ENCODE measurements around the gene TRPM1. TPM values are rescaled to one million over a fixed set of nuclear protein-coding genes. Genes with fewer than 3 reads are reported as not detected.

The TRPM1 gene
- total RNA-seq, 1 experiment from 2014 or later = 0.77 TPM

GRCh38 chr15:31091481-31091880 lies 10.0 kb downstream of the TRPM1 start:
- ChIA-PET CTCF (interaction anchor here (1.9 kb wide), 1 partner anchor 38 kb away, joined by 4 read pairs; no protein-coding TSS in a partner anchor), POLR2A (no interaction called here)

GRCh38 chr15:31090766-31091165 lies 10.8 kb downstream of the TRPM1 start:
- 0 out of 2 replicates have a peak, but pooled peaks cover 4% of the 10 kb centered on the region for H3K36me3 Mint-ChIP-seq
- H3K27me3 Mint-ChIP-seq (ENCODE audit: low read depth) = no peaks in the 10 kb centered on the region
- no peak overlapping the region for H3K4me3 Mint-ChIP-seq
- ChIA-PET CTCF (interaction anchor here (1.1 kb wide), 1 partner anchor 38 kb away, joined by 4 read pairs; no protein-coding TSS in a partner anchor), POLR2A (no interaction called here)
- ATAC-seq (no peak), DNase-seq (ENCODE audit: low spot score) (no peak)
- TF ChIP-seq ZBTB21 (CRISPR knock-in tag; IDR thresholded peaks at IDR 0.05; ENCODE audit: borderline replicate concordance) (no peak), ZNF232 (CRISPR knock-in tag; IDR thresholded peaks at IDR 0.05) (no peak)
- H3K27ac Mint-ChIP-seq = no peak overlapping the region
- H3K4me1 Mint-ChIP-seq = no peaks in the 10 kb centered on the region
- peaks cover 11% of the 10 kb centered on the region for H3K9me3 Mint-ChIP-seq

More at GRCh38 chr15:31091481-31091880, 10.0 kb downstream of the TRPM1 start:
- DNase-seq (ENCODE audit: low spot score) (no peak), ATAC-seq (no peak)
- Mint-ChIP-seq H3K27me3 (ENCODE audit: low read depth) (no peaks in the 10 kb centered on the region), H3K9me3 (peaks cover 11% of the 10 kb centered on the region), H3K4me3 (no peak overlapping the region), H3K27ac (no peak overlapping the region), H3K36me3 (0 out of 2 replicates have a peak, but pooled peaks cover 4% of the 10 kb centered on the region), H3K4me1 (no peaks in the 10 kb centered on the region)
- TF ChIP-seq STAT6 (CRISPR knock-in tag; conservative IDR thresholded peaks at IDR 0.05; ENCODE audit: low read depth) (no peak), FOXP1 (CRISPR knock-in tag; IDR thresholded peaks at IDR 0.05; ENCODE audit: borderline replicate concordance) (no peak), NR2C2 (CRISPR knock-in tag; IDR thresholded peaks at IDR 0.05) (no peak), ZNF219 (CRISPR knock-in tag; IDR thresholded peaks at IDR 0.05; ENCODE audit: borderline replicate concordance) (no peak), E2F5 (CRISPR knock-in tag; IDR thresholded peaks at IDR 0.05) (no peak), GABPB1 (CRISPR knock-in tag; IDR thresholded peaks at IDR 0.05) (no peak), ZNF396 (CRISPR knock-in tag; IDR thresholded peaks at IDR 0.05; ENCODE audit: borderline replicate concordance) (no peak)
- TF ChIP-seq, protein P1, sequence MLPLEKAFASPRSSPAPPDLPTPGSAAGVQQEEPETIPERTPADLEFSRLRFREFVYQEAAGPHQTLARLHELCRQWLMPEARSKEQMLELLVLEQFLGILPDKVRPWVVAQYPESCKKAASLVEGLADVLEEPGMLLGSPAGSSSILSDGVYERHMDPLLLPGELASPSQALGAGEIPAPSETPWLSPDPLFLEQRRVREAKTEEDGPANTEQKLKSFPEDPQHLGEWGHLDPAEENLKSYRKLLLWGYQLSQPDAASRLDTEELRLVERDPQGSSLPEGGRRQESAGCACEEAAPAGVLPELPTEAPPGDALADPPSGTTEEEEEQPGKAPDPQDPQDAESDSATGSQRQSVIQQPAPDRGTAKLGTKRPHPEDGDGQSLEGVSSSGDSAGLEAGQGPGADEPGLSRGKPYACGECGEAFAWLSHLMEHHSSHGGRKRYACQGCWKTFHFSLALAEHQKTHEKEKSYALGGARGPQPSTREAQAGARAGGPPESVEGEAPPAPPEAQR (CRISPR knock-in tag; IDR thresholded peaks at IDR 0.05) = no peak
- TF ChIP-seq, protein P2, sequence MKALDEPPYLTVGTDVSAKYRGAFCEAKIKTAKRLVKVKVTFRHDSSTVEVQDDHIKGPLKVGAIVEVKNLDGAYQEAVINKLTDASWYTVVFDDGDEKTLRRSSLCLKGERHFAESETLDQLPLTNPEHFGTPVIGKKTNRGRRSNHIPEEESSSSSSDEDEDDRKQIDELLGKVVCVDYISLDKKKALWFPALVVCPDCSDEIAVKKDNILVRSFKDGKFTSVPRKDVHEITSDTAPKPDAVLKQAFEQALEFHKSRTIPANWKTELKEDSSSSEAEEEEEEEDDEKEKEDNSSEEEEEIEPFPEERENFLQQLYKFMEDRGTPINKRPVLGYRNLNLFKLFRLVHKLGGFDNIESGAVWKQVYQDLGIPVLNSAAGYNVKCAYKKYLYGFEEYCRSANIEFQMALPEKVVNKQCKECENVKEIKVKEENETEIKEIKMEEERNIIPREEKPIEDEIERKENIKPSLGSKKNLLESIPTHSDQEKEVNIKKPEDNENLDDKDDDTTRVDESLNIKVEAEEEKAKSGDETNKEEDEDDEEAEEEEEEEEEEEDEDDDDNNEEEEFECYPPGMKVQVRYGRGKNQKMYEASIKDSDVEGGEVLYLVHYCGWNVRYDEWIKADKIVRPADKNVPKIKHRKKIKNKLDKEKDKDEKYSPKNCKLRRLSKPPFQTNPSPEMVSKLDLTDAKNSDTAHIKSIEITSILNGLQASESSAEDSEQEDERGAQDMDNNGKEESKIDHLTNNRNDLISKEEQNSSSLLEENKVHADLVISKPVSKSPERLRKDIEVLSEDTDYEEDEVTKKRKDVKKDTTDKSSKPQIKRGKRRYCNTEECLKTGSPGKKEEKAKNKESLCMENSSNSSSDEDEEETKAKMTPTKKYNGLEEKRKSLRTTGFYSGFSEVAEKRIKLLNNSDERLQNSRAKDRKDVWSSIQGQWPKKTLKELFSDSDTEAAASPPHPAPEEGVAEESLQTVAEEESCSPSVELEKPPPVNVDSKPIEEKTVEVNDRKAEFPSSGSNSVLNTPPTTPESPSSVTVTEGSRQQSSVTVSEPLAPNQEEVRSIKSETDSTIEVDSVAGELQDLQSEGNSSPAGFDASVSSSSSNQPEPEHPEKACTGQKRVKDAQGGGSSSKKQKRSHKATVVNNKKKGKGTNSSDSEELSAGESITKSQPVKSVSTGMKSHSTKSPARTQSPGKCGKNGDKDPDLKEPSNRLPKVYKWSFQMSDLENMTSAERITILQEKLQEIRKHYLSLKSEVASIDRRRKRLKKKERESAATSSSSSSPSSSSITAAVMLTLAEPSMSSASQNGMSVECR (CRISPR knock-in tag; IDR thresholded peaks at IDR 0.05; ENCODE audit: borderline replicate concordance) = no peak

Measured in WTC11 (cell line).